Measurements from ENCODE around the gene WRAP73. TPM values are rescaled to one million over a fixed set of nuclear protein-coding genes. Genes with fewer than 3 reads are reported as not detected.

The WRAP73 gene
- total and polyA plus RNA-seq, 12 donors, result 5.1 to 29.6 (median 18.1) TPM

- no peaks in the 10 kb centered on the region for H3K9me3 ChIP-seq (replicated peaks in 1 of 3)
- WGBS, 4 donors, result 14 to 43% (median 38%) methylated on average over 3 to 26 of the region's 26 CpGs
These were observed 51.8 kb downstream of the WRAP73 start for GRCh38 chr1:3598051-3598491.

GRCh38 chr1:3597599-3597964 lies 52.3 kb downstream of the WRAP73 start:
- no peak for DNase-seq
- Histone ChIP-seq H3K4me1 (replicated peaks in 1 of 2) (peaks cover 0 to 9% of the 10 kb centered on the region in 2 donors), H3K36me3 (replicated peaks in 1 of 2) (no peaks in the 10 kb centered on the region), H3K4me3 (no peak overlapping the region), H3K27ac (no peak overlapping the region), H3K9me3 (replicated peaks in 1 of 3) (no peaks in the 10 kb centered on the region), H3K27me3 (peaks cover 4% of the 10 kb centered on the region)
- no peak for TF ChIP-seq POLR2A (IDR thresholded peaks at IDR 0.05)
- intact Hi-C loops (cut with DNase I), result no loop called here
- 37 to 54% (median 53%) methylated on average over 7 to 11 of the region's 11 CpGs for WGBS, 4 donors

More at GRCh38 chr1:3598051-3598491, 51.8 kb downstream of the WRAP73 start:
- DNase-seq, result no peak
- Histone ChIP-seq H3K27me3 (peaks cover 4% of the 10 kb centered on the region), H3K4me3 (no peak overlapping the region), H3K4me1 (replicated peaks in 1 of 2) (peaks cover 0 to 9% of the 10 kb centered on the region in 2 donors), H3K36me3 (replicated peaks in 1 of 2) (no peaks in the 10 kb centered on the region), H3K27ac (no peak overlapping the region)
- intact Hi-C loops (cut with DNase I), result no loop called here
- no peak for TF ChIP-seq CTCF (IDR thresholded peaks at IDR 0.05)
- TF ChIP-seq POLR2A (IDR thresholded peaks at IDR 0.05), result no peak

- intact Hi-C loops (cut with DNase I), result no loop called here
- WGBS, 4 donors, result 69 to 84% (median 77%) methylated on average over 13 to 29 of the region's 29 CpGs
- no peak overlapping the region for H3K4me3 ChIP-seq
- peaks cover 0 to 9% of the 10 kb centered on the region in 2 donors for H3K4me1 ChIP-seq (replicated peaks in 1 of 2)
- no peak for DNase-seq
- H3K9me3 ChIP-seq (replicated peaks in 1 of 3), result no peaks in the 10 kb centered on the region
- H3K36me3 ChIP-seq (replicated peaks in 1 of 2), result no peaks in the 10 kb centered on the region
- H3K27ac ChIP-seq, result no peak overlapping the region
- TF ChIP-seq CTCF (IDR thresholded peaks at IDR 0.05), result no peak
- TF ChIP-seq POLR2A (IDR thresholded peaks at IDR 0.05), result no peak
- H3K27me3 ChIP-seq, result peaks cover 4% of the 10 kb centered on the region
These were observed 53.0 kb downstream of the WRAP73 start for GRCh38 chr1:3596663-3597598.

GRCh38 chr1:3595949-3596348 lies 54.0 kb downstream of the WRAP73 start:
- no peaks in the 10 kb centered on the region for H3K36me3 ChIP-seq (replicated peaks in 1 of 2)
- no peak overlapping the region for H3K27ac ChIP-seq
- intact Hi-C loops (cut with DNase I), result no loop called here
- no peak overlapping the region for H3K4me3 ChIP-seq
- peaks cover 7% of the 10 kb centered on the region for H3K27me3 ChIP-seq
- 80 to 90% methylated on average over 7 of the region's 7 CpGs; no CpG with 5 or more reads in 2 of the 4 donors for WGBS, 4 donors
- no peak for DNase-seq
- peaks cover 0 to 9% of the 10 kb centered on the region in 2 donors for H3K4me1 ChIP-seq (replicated peaks in 1 of 2)
- H3K9me3 ChIP-seq (replicated peaks in 1 of 3), result no peaks in the 10 kb centered on the region
- TF ChIP-seq CTCF (IDR thresholded peaks at IDR 0.05) (no peak), POLR2A (IDR thresholded peaks at IDR 0.05) (no peak)

Measured in adrenal gland (tissue), 12 donors.